Keratinocyte (primary cell): Measurements from ENCODE around the gene GRIA4. TPM values are rescaled to one million over a fixed set of nuclear protein-coding genes. Genes with fewer than 3 reads are reported as not detected.

Experiments
- DNase-seq: peaks from one replicate; pipeline ENCODE4 v3.0.0-alpha.2; 2011; ENCODE audit warnings: low read depth, missing footprints, low spot score
- FAIRE-seq: peaks from 2 replicates; lab custom pipeline; 2011; peaks lifted over from hg19 to GRCh38; lab: Jason Lieb, UNC
- H2AFZ ChIP-seq: 2 replicates; pipeline ENCODE4 v1.6.0; 2012; ENCODE audit warnings: low read length, control low read depth, inconsistent platforms; ENCODE audit not compliant: control insufficient read depth
- H3K27ac ChIP-seq: 2 replicates; pipeline ENCODE4 v1.5.1; 2011; ENCODE audit warnings: low read length; ENCODE audit not compliant: control insufficient read depth, insufficient read depth
- H3K27me3 ChIP-seq: 3 replicates; pipeline ENCODE4 v1.6.0; 2011; ENCODE audit warnings: low read length; ENCODE audit not compliant: control insufficient read depth, insufficient read depth; ENCODE audit errors: extremely low read depth
- H3K36me3 ChIP-seq, 2 experiments: 2 replicates in 1 of 2; 3 replicates in 1 of 2; pipeline ENCODE4 v1.5.1; 2011; ENCODE audit warnings: low read length in 2 of 2, mild to moderate bottlenecking in 1 of 2; ENCODE audit not compliant: control insufficient read depth in 2 of 2, insufficient read depth in 2 of 2; ENCODE audit errors: extremely low read depth in 1 of 2
- H3K4me1 ChIP-seq: 3 replicates; pipeline ENCODE4 v1.5.1; 2011; ENCODE audit warnings: low read length; ENCODE audit not compliant: control insufficient read depth, insufficient read depth; ENCODE audit errors: extremely low read depth
- H3K4me2 ChIP-seq: 3 replicates; pipeline ENCODE4 v1.6.0; 2011; ENCODE audit warnings: low read depth, low read length; ENCODE audit not compliant: control insufficient read depth, insufficient read depth; ENCODE audit errors: extremely low read depth
- H3K4me3 ChIP-seq, 3 experiments: fragments of 200-600 bp in 1 of 3; sonication (generic) in 1 of 3; 2 replicates in 2 of 3; 3 replicates in 1 of 3; pipeline ENCODE4 v1.5.1; 2011 to 2016; ENCODE audit warnings: low read length in 3 of 3, mild to moderate bottlenecking in 3 of 3, control low read depth in 2 of 3, inconsistent platforms in 1 of 3, low read depth in 1 of 3, mixed read lengths in 1 of 3, mixed run types in 1 of 3, moderate library complexity in 1 of 3; ENCODE audit not compliant: control insufficient read depth in 2 of 3, insufficient read depth in 2 of 3; ENCODE audit errors: extremely low read depth in 1 of 3
- H3K79me2 ChIP-seq: 2 replicates; pipeline ENCODE4 v1.6.0; 2012; ENCODE audit warnings: low read length; ENCODE audit not compliant: control insufficient read depth, insufficient read depth
- H3K9ac ChIP-seq: 3 replicates; pipeline ENCODE4 v1.6.0; 2011; ENCODE audit warnings: low read length; ENCODE audit not compliant: control insufficient read depth, insufficient read depth; ENCODE audit errors: extremely low read depth
- H3K9me1 ChIP-seq: 3 replicates; pipeline ENCODE4 v1.6.0; 2011; ENCODE audit warnings: low read length; ENCODE audit not compliant: control insufficient read depth, insufficient read depth; ENCODE audit errors: extremely low read depth
- H3K9me3 ChIP-seq: 2 replicates; pipeline ENCODE4 v1.5.1; 2012; ENCODE audit warnings: low read depth, low read length; ENCODE audit not compliant: control insufficient read depth
- H4K20me1 ChIP-seq: 3 replicates; pipeline ENCODE4 v1.6.0; 2011; ENCODE audit warnings: low read length; ENCODE audit not compliant: control insufficient read depth, insufficient read depth; ENCODE audit errors: extremely low read depth
- CTCF ChIP-seq, 3 experiments: IDR thresholded peaks in 1 of 3; conservative IDR thresholded peaks in 1 of 3; optimal IDR thresholded peaks in 1 of 3; 2 replicates in 2 of 3; 3 replicates in 1 of 3; pipeline versions ENCODE3 to v1.5.1; 2011; ENCODE audit warnings: low read length in 3 of 3, mild to moderate bottlenecking in 3 of 3, moderate library complexity in 2 of 3, control low read depth in 1 of 3, inconsistent platforms in 1 of 3; ENCODE audit not compliant: insufficient read depth in 2 of 3; ENCODE audit errors: extremely low read depth in 1 of 3
- EZH2 ChIP-seq: IDR thresholded peaks from one replicate; pipeline ENCODE4 v1.6.1; 2012; ENCODE audit warnings: inconsistent platforms, mild to moderate bottlenecking, low read length, moderate library complexity
- dilution Hi-C: fragments of 300-500 bp; cut with MboI; formaldehyde crosslinking; loops from one replicate; pipeline ENCODE4 v1.7.0; 2020; ENCODE audit warnings: low sequenced_read_pairs; ENCODE audit not compliant: extremely low pct_ligation_motif_present
- polyA plus RNA-seq, 5 experiments: library from polyadenylated mRNA; depleted of rRNA in 3 of 5; stranded (reverse) in 3 of 5; stranded (forward) in 1 of 5; unstranded in 1 of 5; fragments of >200 nt; gene quantifications; 1 replicate in 1 of 5; 2 replicates in 3 of 5; 3 replicates in 1 of 5; pipeline versions ENCODE4 v1.2.1 to v1.2.3, GENCODE V29; 2011 to 2012; ENCODE audit warnings: missing spikeins in 2 of 5, low read depth in 1 of 5, low replicate concordance in 1 of 5

Gene GRIA4
- polyA plus RNA-seq, 1 donor (not counting 4 experiments of a cell fraction or from before 2014, with no cell fraction given) = not detected

- H3K27ac ChIP-seq = no peak overlapping the region
- no peaks in the 10 kb centered on the region for H3K27me3 ChIP-seq
- dilution Hi-C loops = no loop called here
- H3K9me3 ChIP-seq = no peaks in the 10 kb centered on the region
- H3K79me2 ChIP-seq = peaks cover 10% of the 10 kb centered on the region
- H3K4me1 ChIP-seq = no peaks in the 10 kb centered on the region
- H3K4me2 ChIP-seq = no peak overlapping the region
- DNase-seq = no peak
- no peaks in the 10 kb centered on the region for H4K20me1 ChIP-seq
- H3K4me3 ChIP-seq = no peak overlapping the region
- H3K9ac ChIP-seq = no peak overlapping the region
- H2AFZ ChIP-seq = no peak overlapping the region
- no peaks in the 10 kb centered on the region for H3K9me1 ChIP-seq
- H3K36me3 ChIP-seq = peaks cover 4 to 7% of the 10 kb centered on the region in 2 experiments
- TF ChIP-seq CTCF (optimal IDR thresholded peaks at IDR 0.05 in 1 of 3, IDR thresholded peaks at IDR 0.05 in 1 of 3, conservative IDR thresholded peaks at IDR 0.05 in 1 of 3; ENCODE audit: extremely low read depth in 1 of 3, insufficient read depth in 2 of 3, low read length in 3 of 3) (no peak), EZH2 (no peak)
- FAIRE-seq = no peak
Observed at GRCh38 chr11:106011481-106011880, 401.6 kb downstream of the GRIA4 start.

- no peak overlapping the region for H3K27ac ChIP-seq
- H3K9ac ChIP-seq = no peak overlapping the region
- H3K4me3 ChIP-seq = no peak overlapping the region
- no peak overlapping the region for H2AFZ ChIP-seq
- H3K79me2 ChIP-seq = peaks cover 15% of the 10 kb centered on the region
- DNase-seq = no peak
- peaks cover 4 to 5% of the 10 kb centered on the region in 2 experiments for H3K36me3 ChIP-seq
- H3K4me2 ChIP-seq = no peak overlapping the region
- H3K9me3 ChIP-seq = no peaks in the 10 kb centered on the region
- no peaks in the 10 kb centered on the region for H3K27me3 ChIP-seq
- H3K4me1 ChIP-seq = no peaks in the 10 kb centered on the region
- FAIRE-seq = no peak
- H3K9me1 ChIP-seq = no peaks in the 10 kb centered on the region
- TF ChIP-seq EZH2 (no peak), CTCF (optimal IDR thresholded peaks at IDR 0.05 in 1 of 3, IDR thresholded peaks at IDR 0.05 in 1 of 3, conservative IDR thresholded peaks at IDR 0.05 in 1 of 3; ENCODE audit: extremely low read depth in 1 of 3, insufficient read depth in 2 of 3, low read length in 3 of 3) (no peak)
- no peaks in the 10 kb centered on the region for H4K20me1 ChIP-seq
- dilution Hi-C loops = no loop called here
Observed at GRCh38 chr11:106012744-106013143, 402.9 kb downstream of the GRIA4 start.
